NCI-H524 (cell line): ENCODE measurements around the gene TIMM10B.

Experiments used
- DNase-seq, 2 experiments: peaks; one replicate each; lab custom pipeline; 2025; lab: John Stamatoyannopoulos, UW

Gene TIMM10B

GRCh38 chr11:6481012-6481923 is at the start of gene TIMM10B, which contains the start of gene ARFIP2:
Gene TIMM10B (plus strand): TSS chr11:6481501. CDS start chr11:6481517, 16 bp downstream.
Gene ARFIP2 (minus strand): TSS chr11:6481331. CDS start chr11:6480421, 910 bp downstream.
- DNase-seq = peak; percentile 88 to 92

- no peak for DNase-seq
Measured at GRCh38 chr11:6431861-6432260, 49.4 kb upstream of the TIMM10B start.

GRCh38 chr11:6433998-6434660 is 47.2 kb upstream of the TIMM10B start:
- DNase-seq = no peak

- DNase-seq = no peak
Measured at GRCh38 chr11:6437423-6437822, 43.9 kb upstream of the TIMM10B start.

- DNase-seq = no peak
Measured at GRCh38 chr11:6437993-6438392, 43.3 kb upstream of the TIMM10B start.

- DNase-seq = peak in 1 of 2 experiments; percentile 49
Measured at GRCh38 chr11:6438979-6439571, 42.2 kb upstream of the TIMM10B start.

GRCh38 chr11:6440906-6441358 is 40.4 kb upstream of the TIMM10B start, which contains the start of gene HPX:
Gene HPX (minus strand): TSS chr11:6440987. CDS start chr11:6440963, 24 bp downstream.
- no peak for DNase-seq

GRCh38 chr11:6442441-6442840 is 38.9 kb upstream of the TIMM10B start:
- DNase-seq = no peak

- peak; percentile 1 to 25 for DNase-seq
Measured at GRCh38 chr11:6443269-6444003, 37.9 kb upstream of the TIMM10B start.

- no peak for DNase-seq
Measured at GRCh38 chr11:6448574-6448973, 32.7 kb upstream of the TIMM10B start.

GRCh38 chr11:6452219-6452618 is 29.1 kb upstream of the TIMM10B start:
- DNase-seq = no peak

GRCh38 chr11:6453152-6453551 is 28.1 kb upstream of the TIMM10B start:
- DNase-seq = no peak

- no peak for DNase-seq
Measured at GRCh38 chr11:6455070-6455469, 26.2 kb upstream of the TIMM10B start.

- no peak for DNase-seq
Measured at GRCh38 chr11:6456361-6457073, 24.8 kb upstream of the TIMM10B start.

- DNase-seq = no peak
Measured at GRCh38 chr11:6457581-6458320, 23.6 kb upstream of the TIMM10B start.

GRCh38 chr11:6458352-6459098 is 22.8 kb upstream of the TIMM10B start:
- no peak for DNase-seq

GRCh38 chr11:6459099-6459450 is 22.2 kb upstream of the TIMM10B start:
- DNase-seq = no peak

- peak in 1 of 2 experiments; percentile 8 for DNase-seq
Measured at GRCh38 chr11:6468712-6469495, 12.4 kb upstream of the TIMM10B start.

- DNase-seq = no peak
Measured at GRCh38 chr11:6469599-6469998, 11.7 kb upstream of the TIMM10B start.
